Pancreas (tissue), 10 donors: Measurements from ENCODE around the gene HOXC9. TPM values are rescaled to one million over a fixed set of nuclear protein-coding genes. Genes with fewer than 3 reads are reported as not detected.

ENCODE experiments used
- ATAC-seq, 4 donors: fragments of 200-7000 bp; cut with Tn5 transposase; one replicate each; pipeline versions ENCODE4 v1.8.0 to v1.9.1; 2020; ENCODE audit warnings: mild to moderate bottlenecking in 4 of 4, moderate library complexity in 4 of 4
- DNase-seq, 6 donors: peaks; one replicate each; pipeline ENCODE4 v3.0.0-alpha.2; 2020
- FAIRE-seq: peaks from 2 replicates; lab custom pipeline; 2012; peaks lifted over from hg19 to GRCh38; lab: Jason Lieb, UNC
- H3K27ac ChIP-seq, 4 donors: fragments of 200-600 bp; sonication (generic); 1 replicate in 3 of 4; 2 replicates in 1 of 4; pipeline versions ENCODE4 v1.5.0 to v1.8.0; 2020
- H3K27me3 ChIP-seq, 4 donors: fragments of 200-600 bp; one replicate each; pipeline ENCODE4 v1.8.0; 2021
- H3K36me3 ChIP-seq, 3 donors: fragments of 200-600 bp; sonication (generic) in 1 of 3; one replicate each; pipeline versions ENCODE4 v1.5.0 to v1.8.0; 2020 to 2021
- H3K4me1 ChIP-seq, 3 donors: fragments of 200-600 bp; one replicate each; pipeline ENCODE4 v1.8.0; 2021
- H3K4me3 ChIP-seq, 4 donors: fragments of 200-600 bp; sonication (generic) in 2 of 4; one replicate each; pipeline versions ENCODE4 v1.5.0 to v1.8.0; 2020 to 2021
- H3K9me3 ChIP-seq, 4 donors: fragments of 200-600 bp; one replicate each; pipeline ENCODE4 v1.8.0; 2021
- WGBS, 2 donors: extraction: QIAGEN DNeasy Blood & Tissue Kit; methylation state at CpG; one replicate each; pipeline ENCODE4 v1.1.7; 2013; 5-methylcytosine and 5-hydroxymethylcytosine counted together
- intact Hi-C, 3 donors: fragments of 100-400 bp; cut with DNase I; formaldehyde crosslinking; loops; one replicate each; pipeline versions ENCODE4 v1.11.1 to v1.14.2; 2022
- polyA plus RNA-seq, 2 donors: library from polyadenylated mRNA; stranded (reverse); fragments of 200-250 nt; gene quantifications; one replicate each; pipeline ENCODE4 v1.2.3, GENCODE V29; 2013
- total RNA-seq, 6 donors: library from RNA; stranded (reverse); fragmentation: NEBNext Ultra II Directional in 4 of 6; extraction: Animal tissue kit (Norgen Biotek cat#: 25700) in 4 of 6; gene quantifications; one replicate each; pipeline versions ENCODE4 v1.2.1 to v1.2.4, GENCODE V29; 2021 to 2023
- TF ChIP-seq, protein P1 (sequence below), 4 donors: fragments of 200-600 bp; sonication (generic) in 3 of 4; IDR thresholded peaks; one replicate each; pipeline versions ENCODE4 v1.5.0 to v1.8.0; 2021; ENCODE audit warnings: antibody characterized with exemption in 4 of 4
- donor health status: healthy with polysubstance abuse.
- donor health status: DM: no; HTN: no; CAD: no; lungs with moderate emphysema.
- donor health status: DM: no; HTN: no; CAD: no.
- donor health status: control.
- donor health status: control.
- donor health status: Bipolar disorder and iron deficiency.
- donor health status: DM: yes; HTN: yes; CAD: no.
- donor health status: DM: no; HTN: no; CAD: no.
- donor health status: DM: no; HTN: no; CAD: no.
- donor health status: DM: yes; HTN: yes; CAD: no.

HOXC9 gene
- total and polyA plus RNA-seq, 8 donors, result 0.19 to 0.27 (median 0.26) TPM; not detected in 5

GRCh38 chr12:54024581-54025305 lies 24.8 kb downstream of the HOXC9 start:
- intact Hi-C loops, result no loop called here
- Histone ChIP-seq H3K27ac (no peak overlapping the region), H3K27me3 (peaks cover 0 to 52% (median 8%) of the 10 kb centered on the region in 4 donors), H3K9me3 (no peaks in the 10 kb centered on the region), H3K4me1 (no peaks in the 10 kb centered on the region), H3K36me3 (no peaks in the 10 kb centered on the region), H3K4me3 (no peak overlapping the region)
- no peak for DNase-seq
- whole genome bisulfite sequencing, 2 donors, result 49 to 51% methylated on average over 5 of the region's 5 CpGs
- no peak for FAIRE-seq
- no peak for ATAC-seq
- TF ChIP-seq, protein P1, sequence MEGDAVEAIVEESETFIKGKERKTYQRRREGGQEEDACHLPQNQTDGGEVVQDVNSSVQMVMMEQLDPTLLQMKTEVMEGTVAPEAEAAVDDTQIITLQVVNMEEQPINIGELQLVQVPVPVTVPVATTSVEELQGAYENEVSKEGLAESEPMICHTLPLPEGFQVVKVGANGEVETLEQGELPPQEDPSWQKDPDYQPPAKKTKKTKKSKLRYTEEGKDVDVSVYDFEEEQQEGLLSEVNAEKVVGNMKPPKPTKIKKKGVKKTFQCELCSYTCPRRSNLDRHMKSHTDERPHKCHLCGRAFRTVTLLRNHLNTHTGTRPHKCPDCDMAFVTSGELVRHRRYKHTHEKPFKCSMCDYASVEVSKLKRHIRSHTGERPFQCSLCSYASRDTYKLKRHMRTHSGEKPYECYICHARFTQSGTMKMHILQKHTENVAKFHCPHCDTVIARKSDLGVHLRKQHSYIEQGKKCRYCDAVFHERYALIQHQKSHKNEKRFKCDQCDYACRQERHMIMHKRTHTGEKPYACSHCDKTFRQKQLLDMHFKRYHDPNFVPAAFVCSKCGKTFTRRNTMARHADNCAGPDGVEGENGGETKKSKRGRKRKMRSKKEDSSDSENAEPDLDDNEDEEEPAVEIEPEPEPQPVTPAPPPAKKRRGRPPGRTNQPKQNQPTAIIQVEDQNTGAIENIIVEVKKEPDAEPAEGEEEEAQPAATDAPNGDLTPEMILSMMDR (IDR thresholded peaks at IDR 0.05), result no peak

DNA sequence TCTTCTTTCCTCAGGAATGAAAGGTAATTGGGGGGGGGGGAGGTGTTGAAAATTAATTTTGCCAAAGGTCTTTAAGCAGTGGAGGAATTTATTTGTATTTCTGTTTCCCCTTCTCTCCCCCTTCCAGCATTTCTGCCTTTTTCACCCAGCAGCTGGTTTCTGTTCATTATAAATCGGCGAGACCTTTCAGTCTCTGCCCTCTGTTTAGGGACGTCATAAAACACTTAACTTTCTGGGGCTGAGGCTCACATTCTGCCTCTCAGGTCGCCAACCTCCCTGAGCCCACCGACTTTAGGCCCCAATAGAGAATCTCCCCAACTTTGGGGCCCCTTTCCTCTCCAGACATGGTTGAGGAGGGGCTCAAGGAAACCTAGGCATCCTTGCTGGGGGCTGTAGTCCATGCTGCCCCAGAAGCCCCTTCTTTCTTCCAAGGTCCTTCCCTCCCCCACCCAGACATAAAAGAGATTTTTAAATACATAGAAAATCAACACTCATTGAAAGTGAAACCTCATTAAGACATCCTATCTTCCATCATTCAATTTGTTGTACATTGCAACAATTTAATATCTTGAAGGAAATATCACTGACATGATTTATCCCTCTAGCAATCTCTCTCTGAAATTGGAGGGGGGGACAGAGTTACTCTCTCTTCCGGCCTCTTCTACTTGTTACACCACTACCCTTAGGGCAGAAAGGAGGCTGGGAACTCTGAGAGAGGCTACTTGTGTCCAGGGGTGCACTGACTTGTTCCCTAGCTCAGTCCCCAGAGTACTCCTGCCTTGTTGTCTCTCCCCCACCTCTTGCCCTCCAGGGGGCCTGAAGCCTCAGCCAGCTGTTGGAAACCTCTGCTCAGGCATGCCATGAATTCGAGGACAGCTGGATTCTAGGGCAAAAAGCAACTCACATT lies 25.8 kb downstream of the HOXC9 start:
- Histone ChIP-seq H3K4me1 (no peaks in the 10 kb centered on the region), H3K27me3 (peaks cover 0 to 62% (median 11%) of the 10 kb centered on the region in 4 donors), H3K4me3 (no peak overlapping the region), H3K9me3 (no peaks in the 10 kb centered on the region), H3K27ac (no peak overlapping the region), H3K36me3 (no peaks in the 10 kb centered on the region)
- intact Hi-C loops, result no loop called here
- TF ChIP-seq, protein P1 (IDR thresholded peaks at IDR 0.05), result no peak
- no peak for FAIRE-seq
- 38 to 45% methylated on average over 7 of the region's 7 CpGs for WGBS, 2 donors
- DNase-seq, result no peak
- ATAC-seq, result no peak

- Histone ChIP-seq H3K4me1 (no peaks in the 10 kb centered on the region), H3K9me3 (no peaks in the 10 kb centered on the region), H3K27ac (no peak overlapping the region), H3K4me3 (no peak overlapping the region), H3K27me3 (peaks cover 3 to 71% (median 12%) of the 10 kb centered on the region in 4 donors), H3K36me3 (no peaks in the 10 kb centered on the region)
- ATAC-seq, result no peak
- TF ChIP-seq, protein P1 (IDR thresholded peaks at IDR 0.05), result no peak
- WGBS, 2 donors, result 21% methylated on average over 22 of the region's 22 CpGs
- intact Hi-C loops, result no loop called here
- DNase-seq, result no peak
- FAIRE-seq, result no peak
Observed at GRCh38 chr12:54026640-54027441, 26.9 kb downstream of the HOXC9 start.

DNA sequence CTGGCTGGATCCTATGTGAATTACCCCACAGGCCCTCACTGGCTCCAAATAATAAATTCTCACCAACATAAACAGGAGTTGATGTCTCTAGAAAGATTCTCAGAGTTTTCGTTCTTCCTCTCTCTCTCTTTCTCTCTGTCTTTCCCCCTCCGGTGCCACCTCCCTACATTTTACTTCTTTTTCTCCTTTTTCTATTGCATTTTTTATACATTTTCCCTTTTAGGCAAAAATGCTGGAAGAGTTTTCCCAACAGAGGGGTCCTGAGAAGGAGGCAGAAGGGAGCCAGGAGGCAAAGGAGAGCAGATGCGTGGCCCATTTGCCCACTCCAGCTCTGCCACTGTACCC lies 27.5 kb downstream of the HOXC9 start:
- peaks cover 3 to 76% (median 14%) of the 10 kb centered on the region in 4 donors for H3K27me3 ChIP-seq
- no peak overlapping the region for H3K4me3 ChIP-seq
- DNase-seq (no peak), FAIRE-seq (no peak), ATAC-seq (no peak)
- TF ChIP-seq, protein P1 (IDR thresholded peaks at IDR 0.05), result no peak
- H3K27ac ChIP-seq, result no peak overlapping the region
- H3K4me1 ChIP-seq, result no peaks in the 10 kb centered on the region
- intact Hi-C loops, result no loop called here
- H3K9me3 ChIP-seq, result no peaks in the 10 kb centered on the region
- no peaks in the 10 kb centered on the region for H3K36me3 ChIP-seq
- WGBS, 2 donors, result 37 to 54% methylated on average over 3 of the region's 3 CpGs
